NCI-H1436 treated with DMSO at 0.1 percent for 48 hours (cell line): ENCODE results near the gene HSPA1A.
"Not testable (repeated sequence)": the region's sequence is repeated elsewhere in the genome, so short reads cannot be mapped to it uniquely, and the experiment has no call there.

Experiments
- DNase-seq: peaks from one replicate; lab custom pipeline; 2025; lab: John Stamatoyannopoulos, UW

The HSPA1A gene

DNA sequence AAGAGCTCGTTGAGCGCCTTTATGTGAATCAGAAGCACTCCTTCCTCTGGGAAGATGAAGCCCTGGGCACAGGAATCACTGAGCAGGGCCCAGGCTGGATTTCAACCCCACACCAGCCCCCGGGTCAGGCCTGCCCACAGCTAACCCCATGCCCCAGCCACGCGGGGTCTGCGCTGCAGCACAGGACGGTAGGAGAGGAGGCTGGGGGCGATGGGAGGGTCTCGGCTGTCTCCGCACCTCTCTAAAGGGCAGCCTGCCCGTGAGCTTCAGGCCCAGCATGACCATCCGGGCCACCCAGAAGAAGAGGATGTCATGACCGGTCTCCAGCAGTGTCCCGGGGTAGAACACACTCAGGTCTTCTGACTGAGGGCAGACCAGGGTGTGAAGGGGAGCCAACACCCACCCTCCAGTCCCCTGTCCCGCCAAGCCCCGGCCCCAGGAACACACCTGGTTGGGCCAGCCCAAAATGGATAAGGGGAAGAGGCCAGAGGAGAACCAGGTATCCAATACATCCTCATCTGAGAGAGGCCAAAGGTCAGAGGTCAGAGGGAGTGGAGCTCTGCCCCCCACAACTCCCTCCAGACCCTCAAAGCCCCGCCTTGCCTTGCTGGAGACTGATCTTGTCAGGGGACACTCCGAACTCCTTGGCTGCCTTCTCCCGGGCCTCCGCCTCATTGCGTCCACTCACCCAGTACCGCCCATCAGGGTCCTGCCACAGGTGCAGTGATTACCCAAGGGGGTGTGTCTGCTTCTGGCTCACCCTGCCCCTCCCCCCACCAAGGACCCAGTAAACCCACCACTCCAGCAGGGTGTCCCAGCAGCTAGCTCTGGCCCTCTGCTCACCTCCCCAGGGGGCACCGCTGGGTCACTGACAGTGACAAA is 33.9 kb upstream of the HSPA1A start:
- no peak for DNase-seq

DNA sequence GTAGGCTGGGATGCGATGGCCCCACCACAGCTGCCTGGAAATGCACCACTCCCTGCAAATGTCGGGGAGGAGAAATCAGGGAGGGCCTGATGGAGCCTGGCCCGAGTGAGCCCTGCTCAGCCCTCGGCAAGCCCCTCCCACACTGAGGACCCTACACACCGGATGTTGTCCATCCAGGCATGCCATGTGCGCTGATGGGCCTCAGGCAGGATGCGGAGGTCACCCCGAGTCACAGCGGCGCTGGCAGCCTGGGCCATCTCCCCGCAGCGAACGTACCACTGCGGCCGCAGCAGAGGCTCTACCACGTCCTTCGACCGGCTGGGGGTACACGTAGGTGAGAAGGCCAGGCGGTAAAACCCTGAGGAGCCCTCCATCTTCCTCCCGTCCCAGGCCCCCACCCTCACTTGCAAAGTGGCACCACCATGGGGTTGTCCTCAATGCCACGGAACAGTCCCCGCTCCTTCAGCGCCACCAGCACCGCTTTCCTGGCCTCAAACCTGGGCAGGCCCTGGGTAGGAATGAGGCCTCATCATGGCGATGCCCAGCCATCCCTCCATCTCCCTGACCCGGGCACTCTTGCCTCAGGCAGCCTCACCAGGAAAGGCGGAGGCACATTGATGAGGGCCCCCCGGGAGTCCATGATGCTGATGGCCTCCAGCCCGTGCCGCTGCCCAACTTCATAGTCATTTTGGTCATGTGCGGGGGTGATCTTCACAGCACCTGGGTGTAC is 33.1 kb upstream of the HSPA1A start:
- no peak for DNase-seq

DNA sequence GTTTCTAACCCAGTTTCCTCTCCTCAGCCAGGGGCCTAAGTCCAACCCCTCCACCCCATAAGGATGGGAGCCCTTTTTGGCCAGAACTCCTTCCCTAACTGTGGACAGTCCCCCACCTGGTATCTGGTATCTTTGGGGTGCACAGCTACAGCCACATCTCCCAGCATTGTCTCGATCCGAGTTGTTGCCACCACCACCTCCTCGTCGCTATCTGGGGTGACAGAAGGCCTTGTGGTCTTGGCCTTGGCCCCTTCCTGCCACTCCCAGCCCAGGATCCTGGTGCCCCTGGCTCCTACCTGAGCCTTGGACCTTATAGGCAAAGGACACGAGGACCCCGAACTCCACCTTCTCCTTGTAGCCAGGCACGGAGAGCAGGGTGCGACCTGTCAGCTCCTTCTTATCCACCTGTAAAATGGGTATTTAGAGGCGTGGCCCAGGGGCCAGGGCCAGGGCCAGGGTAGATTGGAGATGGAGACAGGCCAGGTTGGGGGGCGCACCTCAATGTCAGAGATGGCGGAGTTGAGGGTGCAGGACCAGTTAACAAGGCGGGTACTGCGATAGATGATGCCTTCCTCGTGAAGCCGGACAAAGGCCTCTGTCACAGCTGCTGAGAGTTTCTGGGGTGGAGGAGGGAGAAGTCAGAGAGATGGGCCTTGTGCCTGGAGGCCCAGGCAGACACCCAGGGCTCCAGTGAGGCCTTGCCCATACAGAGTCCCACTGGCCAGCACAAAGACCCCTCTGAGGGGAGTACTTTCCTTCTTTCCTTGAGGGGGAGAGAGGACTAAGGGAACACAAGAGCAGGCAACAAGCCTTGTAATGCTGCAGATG is 31.0 kb upstream of the HSPA1A start:
- no peak for DNase-seq

DNA sequence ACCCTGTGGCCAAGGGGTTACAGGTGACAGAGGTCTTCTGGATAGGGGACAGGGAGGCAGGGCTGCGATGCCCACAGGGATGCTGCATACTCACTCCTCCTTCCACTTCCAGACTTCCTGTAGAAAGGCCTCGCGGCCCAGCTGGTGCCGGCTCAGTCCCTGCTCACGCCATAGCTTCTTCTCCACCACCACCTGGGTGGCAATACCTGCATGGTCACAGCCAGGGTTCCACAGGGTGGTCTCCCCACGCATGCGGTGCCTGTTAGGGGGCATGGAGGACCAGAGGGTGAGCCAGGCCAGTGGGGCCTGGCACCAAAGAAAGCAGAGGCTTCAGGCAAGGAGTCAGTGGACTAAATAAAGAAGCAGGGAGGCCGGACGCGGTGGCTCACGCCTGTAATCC is 29.9 kb upstream of the HSPA1A start:
- no peak for DNase-seq

DNA sequence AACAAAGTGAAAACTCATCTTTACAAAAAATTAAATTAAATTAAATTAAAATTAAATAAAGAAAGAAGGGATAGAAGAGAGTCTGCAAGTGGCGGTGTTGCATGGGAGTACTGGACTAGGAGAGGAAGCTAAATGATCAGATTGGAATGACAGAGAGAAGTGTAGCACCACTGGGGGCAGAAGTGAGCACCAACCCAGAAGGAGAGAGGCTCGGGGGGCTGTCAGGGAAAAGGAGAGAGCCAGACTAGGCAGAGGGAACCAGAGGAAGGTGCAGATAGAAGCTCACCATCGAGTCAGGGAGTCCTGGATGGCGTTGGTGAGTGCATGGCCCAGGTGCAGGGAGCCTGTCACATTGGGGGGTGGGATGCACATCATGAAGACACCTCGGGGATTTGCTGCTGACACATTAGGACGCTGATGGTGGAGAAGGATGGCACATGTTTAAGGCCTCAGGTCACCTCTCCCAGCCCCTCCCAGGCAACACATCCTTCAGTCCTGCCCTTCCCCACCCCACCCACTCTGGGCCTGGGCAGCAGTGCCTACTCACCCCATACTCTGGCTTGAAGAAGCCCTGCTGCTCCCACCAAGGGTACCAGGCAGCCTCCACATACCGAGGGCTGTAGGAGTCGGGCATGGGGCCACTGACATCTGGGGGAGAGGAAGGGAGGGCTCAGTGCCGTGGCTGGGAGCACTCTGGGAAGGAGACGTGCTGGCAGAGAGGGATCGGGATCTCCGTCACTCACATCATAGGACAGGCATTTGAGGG is 23.8 kb upstream of the HSPA1A start:
- no peak for DNase-seq

DNA sequence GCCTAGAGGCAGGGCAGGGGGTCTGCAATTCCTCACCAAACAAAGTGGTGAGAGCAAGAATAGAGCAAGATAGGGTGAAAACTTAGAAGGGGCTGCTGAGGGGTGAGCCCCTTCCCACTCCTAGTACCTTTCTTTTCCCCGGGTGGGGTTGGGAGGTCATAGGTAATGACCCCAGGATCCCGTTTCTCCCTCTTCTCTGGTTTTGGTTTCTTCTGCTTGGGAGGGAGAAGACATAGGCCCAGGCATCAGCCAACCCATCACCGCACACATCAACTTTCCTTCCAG is 23.3 kb upstream of the HSPA1A start:
- DNase-seq = no peak

DNA sequence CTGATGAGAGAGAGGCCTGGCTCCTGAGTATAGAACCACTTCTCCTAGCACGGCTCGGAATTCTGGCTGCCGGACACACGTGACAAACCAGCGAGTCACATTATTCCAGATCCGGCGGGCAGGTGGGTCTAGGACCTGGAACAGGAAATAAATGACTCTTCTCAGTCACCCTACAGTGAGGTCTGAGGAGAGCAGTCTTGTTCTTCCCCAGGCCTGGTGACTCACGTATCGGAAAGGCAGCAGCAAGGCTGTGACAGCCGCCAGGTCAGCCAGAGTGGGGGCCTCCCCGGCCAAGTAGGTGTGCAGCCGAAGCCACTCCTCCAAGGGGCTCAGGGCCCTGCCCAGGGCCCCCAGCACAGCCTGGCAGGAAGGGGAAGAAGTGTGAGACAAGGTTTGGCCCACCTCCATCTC is 22.6 kb upstream of the HSPA1A start:
- DNase-seq = no peak

DNA sequence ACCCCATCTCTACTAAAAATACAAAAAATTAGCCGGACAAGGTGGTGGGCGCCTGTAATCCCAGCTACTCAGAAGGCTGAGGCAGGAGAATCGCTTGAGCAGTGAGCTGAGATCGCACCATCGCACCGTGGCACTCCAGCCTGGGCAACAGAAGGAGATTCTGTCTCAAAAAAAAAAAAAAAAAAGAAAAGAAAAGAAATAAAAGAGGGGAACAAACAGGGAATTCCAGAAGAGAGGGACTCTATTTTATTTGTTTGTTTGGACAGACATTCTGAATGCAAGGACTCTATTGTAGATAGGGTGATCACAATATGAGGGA is 21.5 kb upstream of the HSPA1A start:
- not testable (repeated sequence) for DNase-seq

DNA sequence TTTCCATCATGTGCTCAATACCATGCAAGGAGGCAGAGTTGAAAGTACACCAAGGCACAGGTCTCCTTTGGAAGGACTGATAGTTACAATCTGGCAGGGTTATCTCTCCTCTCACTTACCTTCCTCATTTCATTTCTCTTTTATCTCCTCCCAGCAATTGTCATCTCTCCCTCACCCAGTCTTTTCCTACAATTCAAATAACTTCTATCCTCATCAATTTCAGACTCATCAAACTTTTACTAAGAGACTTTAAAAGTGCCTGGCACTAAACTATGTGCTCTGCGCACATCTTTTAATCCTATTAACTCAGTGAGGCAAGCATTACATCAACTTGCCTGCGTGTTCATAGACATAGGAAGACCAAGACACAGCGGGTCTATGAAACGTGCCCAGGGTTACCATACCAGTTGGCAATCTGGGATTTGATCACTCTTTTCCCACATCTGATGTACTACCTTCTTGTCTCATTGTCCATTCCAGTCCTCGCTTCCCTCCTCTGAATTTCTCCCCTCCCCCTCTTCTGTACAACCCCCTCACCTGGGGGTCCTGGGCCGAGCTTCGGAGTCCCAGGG is 21.0 kb upstream of the HSPA1A start:
- no peak for DNase-seq

DNA sequence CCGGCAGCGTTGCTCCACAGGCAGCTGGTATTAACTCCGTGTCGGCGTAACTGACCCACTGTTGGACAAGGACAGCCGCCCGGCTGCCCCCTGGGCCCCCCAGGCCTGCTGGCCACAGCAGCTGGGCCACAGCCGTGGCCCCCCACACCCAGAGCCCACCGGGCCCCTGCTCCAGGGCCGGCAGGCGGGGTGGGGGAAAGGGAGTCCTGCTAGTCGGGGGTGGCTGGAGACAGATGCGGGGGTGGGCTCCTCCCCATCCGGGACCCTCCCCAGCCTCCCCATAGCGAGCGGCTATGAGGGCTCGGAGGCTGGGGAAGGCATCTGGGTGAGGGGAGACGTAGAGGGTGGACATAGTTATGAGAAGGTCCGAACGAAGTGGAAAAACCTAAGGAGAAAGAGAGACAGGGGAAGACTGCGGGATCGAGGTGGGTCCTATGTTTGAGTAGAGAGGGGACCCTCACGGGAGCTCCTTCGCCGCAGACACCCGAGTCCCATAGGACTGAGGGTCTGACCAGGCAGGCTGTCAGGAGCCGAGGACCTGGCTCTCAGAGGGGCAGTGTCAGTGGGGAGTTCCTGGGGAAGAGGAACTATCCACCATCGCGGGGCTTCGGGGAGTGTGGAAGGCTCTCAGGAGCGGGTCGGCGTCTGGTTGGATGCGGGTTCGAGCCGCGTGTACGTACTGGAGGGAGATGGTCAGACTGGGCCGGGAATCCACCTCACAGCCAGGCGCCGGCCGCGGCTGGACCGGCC is 20.3 kb upstream of the HSPA1A start:
- DNase-seq = no peak

DNA sequence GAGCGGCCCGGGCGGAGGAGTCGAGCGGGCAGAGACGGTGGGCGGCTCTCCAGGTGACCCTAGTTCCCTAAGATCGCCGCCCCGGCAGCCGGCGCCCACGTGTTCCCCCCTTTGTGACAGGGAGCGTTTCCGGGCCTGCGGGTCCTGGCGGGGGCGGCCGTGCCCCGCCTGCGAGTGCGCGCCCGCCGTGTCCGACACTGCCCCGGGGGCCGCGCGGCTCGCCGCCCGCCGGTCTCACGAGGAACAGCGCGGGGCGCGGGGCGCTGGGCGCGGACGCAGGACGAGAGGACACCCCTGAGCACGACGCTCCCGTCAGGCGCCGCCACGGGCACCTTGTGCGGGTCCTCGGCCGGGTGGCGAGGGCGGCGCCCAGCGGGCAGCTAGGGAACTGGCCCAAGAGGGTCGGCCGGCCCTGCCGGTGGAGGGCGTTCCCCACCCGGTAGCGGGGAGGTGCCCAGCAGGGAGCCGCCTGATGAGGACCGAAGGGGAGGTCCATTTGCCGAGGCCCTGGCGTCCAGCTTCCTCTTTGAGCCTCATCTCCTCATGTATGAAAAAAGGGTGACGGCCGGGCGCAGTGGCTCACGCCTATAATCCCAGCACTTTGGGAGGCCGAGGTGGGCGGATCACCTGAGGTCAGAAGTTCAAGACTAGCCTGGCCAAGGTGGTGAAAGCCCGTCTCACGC is 19.6 kb upstream of the HSPA1A start, which contains the start of gene VARS1:
VARS1 (minus strand) TSS at position 137 of the 683 bp plus-strand sequence. CDS start 535 bp downstream, outside the sequence.
- peak; percentile 42 for DNase-seq

DNA sequence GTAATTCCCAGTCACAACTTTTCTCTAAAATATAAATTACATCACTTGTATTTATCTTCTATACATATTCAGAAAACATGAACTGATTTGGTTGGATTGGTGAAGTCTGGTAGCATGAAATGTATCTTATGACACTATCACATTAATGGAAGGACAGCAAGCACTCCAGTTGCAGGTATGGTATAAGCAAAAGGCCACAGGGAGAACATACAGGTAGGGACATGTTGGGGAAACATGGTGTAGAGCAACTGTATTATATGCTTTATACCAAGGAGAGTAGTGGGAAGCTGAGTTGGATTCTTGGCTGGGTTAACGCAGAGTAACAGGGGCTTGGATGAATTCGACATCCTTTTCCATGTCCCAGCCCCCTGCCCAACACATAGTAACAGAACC is 18.4 kb upstream of the HSPA1A start:
- no peak for DNase-seq

DNA sequence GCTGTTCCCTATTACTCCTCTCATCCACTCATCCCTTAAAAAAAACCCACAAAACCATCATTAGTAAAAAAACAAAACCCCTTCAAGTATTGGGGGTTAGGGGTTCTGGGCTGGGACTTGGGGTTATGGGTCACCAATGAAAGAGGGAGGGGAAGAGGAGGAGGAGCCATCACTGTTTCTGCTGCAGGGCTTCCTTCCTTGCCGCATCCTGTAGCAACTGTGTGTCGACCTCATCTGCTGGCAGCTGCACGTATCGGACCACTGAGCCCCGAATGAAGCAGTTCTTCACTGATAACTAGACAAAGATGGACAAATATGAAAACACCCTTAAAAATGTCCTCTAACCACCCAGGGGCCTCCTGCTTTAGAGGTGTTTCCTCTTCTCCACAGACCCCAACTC is 17.8 kb upstream of the HSPA1A start:
- DNase-seq = no peak

DNA sequence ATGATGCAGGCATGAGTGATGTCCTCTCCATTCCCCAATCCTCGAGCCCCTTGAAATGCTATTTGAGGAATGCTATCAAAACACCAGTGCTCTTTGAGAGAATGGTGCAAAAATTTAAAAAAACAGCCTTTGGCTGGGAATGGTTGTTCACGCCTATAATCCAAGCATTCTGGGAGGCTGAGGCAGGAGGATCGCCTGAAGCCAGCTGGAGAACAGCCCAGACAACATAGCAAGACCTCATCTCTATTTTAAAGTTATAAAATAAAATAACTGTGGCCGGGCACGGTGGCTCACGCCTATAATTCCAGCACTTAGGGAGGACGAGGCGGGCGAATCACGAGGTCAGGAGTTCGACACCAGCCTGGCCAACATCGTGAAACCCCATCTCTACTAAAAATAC is 15.6 kb upstream of the HSPA1A start:
- DNase-seq = no peak

DNA sequence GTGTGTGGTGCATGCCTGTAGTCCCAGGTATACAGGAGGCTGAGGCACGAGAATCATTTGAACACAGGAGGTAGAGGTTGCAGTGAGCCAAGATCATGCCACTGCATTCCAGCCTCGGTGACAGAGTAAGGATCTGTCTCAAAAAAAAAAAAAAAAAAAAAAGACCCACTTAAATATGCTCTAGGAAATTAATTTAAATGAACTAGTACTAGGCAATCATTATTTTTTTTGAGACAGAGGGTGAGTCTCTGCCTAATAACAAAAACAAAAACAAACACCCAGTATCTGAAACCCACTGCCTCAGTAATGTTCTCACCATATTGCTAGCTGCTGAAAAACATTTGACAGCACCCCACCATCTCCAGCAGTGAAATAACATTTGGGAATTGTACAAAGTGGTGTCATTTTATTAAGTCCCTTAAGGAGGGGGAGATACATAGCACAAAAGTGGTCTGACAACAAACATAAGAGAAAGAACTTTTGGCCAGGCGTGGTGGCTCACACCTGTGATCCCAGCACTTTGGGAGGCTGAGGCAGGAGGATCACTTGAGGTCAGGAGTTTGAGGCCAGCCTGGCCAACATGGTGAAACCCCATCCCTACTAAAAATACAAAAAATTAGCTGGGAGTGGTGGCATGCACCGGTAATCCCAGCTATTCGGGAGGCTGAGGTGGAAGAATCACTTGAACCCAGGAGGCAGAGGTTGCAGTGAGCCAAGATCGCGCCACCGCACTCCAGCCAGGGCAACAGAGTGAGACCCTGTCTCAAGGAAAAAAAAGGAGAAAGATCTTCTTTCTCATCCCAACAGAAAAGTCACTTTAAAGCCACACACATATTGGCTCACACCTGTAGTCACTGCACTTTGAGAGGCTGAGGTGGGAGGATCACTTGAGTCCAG is 14.1 kb upstream of the HSPA1A start:
- not testable (repeated sequence) for DNase-seq

DNA sequence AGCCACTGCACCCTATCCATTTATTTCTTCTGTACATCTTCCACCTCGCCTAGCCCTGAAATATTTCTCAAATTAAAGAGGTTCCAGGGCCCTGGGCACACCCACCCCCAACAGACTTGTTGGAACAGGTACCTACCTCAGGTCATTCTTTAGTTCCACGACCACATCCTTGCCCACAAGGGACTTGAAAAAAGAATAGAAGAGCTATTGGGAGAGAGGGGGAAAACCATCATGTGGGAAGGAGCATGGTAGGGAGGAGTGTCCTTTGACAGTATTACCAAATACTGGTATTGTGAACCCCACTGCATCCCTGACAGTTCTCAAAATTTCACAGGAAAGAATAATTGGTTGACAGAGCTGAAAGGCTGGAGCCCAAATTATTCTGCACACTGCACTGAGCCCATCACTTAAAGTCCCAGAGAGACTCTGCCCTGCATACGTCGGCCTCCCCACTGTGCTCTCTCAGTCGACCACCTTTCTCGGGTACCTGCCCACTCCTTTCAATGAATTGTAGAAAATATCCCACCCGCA is 9.3 kb upstream of the HSPA1A start:
- DNase-seq = no peak

DNA sequence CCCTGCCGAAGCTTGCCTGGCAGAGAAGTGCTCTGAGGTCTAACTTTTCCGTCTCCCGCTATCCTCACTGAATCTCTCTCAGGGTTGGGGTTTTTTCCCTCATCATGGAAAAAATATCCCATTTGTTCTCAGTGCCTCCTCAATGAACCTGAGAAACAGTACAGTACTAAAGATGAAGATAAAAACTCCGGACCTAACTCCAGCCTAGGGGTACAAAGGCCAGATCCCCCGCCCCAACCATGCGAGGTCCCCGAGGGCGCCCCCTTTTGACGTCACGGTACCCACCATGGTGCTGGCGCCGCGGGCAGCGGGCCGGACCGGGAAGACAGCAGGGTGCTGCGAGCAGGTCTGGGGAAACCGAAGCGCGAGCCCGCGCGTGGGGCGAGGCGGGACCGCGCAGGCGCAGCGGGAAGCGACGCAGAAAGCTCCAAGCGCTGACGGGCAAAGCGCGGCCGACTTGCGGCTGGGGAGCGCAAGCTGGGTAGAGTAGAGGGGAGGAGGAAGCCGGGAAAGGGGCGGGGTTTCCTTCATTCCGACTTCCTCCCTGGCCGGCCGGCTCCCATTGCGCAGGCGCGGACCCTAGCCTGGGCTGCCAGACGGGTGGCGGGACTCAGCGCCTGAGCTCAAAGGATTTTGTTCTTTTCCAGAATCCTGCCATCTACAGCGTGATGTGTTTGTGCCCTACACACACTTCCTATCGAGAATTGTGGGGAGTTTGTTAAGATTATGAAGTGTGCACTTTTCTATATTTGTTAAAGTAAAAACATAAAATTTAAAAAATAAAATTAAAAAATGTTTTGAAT is 8.7 kb upstream of the HSPA1A start, which contains the start of gene LSM2:
LSM2 (minus strand) TSS at position 497 of the 803 bp plus-strand sequence; CDS start at position 288, 209 bp downstream.
- DNase-seq = peak; percentile 72

DNA sequence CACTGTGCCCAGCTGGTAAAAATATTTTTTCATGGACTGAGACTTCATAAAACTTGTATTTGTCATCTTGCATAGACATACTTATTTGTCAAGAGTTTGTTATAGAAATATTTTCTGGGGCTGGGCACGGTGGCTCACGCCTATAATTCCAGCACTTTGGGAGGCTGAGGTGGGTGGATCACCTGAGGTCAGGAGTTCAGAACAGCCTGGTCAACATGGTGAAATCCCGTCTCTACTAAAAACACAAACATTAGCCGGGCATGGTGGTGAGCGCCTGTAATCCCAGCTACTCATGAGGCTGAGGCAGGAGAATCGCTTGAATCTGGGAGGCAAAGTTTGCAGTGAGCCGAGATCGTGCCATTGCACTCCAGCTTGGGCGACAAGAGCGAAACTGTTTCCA is 6.7 kb upstream of the HSPA1A start:
- not testable (repeated sequence) for DNase-seq
